Frontal cortex (tissue), 4 donors: Measurements from ENCODE around the gene TCERG1. TPM values are rescaled to one million over a fixed set of nuclear protein-coding genes. Genes with fewer than 3 reads are reported as not detected.

ENCODE experiments used
- DNase-seq, 2 donors: peaks; one replicate each; pipeline ENCODE4 v3.0.0; 2012; ENCODE audit warnings: low spot score in 2 of 2
- FAIRE-seq: peaks from 2 replicates; lab custom pipeline; 2012; peaks lifted over from hg19 to GRCh38; lab: Jason Lieb, UNC
- total RNA-seq: library from RNA; depleted of rRNA; stranded (reverse); fragments of >200 nt; gene quantifications from one replicate; pipeline ENCODE4 v1.2.3, GENCODE V29; 2014
- donor health status: control.
- donor health status: control.
- donor health status: control.

The TCERG1 gene
- total RNA-seq, 1 donor from 2014 or later: 48.1 TPM

DNA sequence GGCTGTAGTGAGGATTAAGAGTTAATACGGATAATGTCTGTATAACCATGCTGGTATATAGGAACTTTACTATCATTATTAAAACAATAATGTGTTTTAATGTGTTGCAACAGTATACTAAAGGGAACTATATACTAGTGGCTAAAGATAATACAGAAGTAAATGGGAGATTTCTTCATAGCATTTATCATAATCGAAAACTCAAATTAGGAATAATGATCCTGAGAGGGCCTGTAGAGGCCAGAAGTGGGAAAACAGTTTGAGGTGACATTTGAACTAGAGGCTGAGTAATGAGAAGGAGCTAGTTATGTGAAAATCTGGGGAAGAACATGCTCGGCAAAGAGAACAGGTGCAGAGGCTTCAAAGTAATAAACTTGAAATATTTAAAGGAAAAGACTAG, 2.9 kb downstream of the TCERG1 start:
- FAIRE-seq (no peak), DNase-seq (no peak)

DNA sequence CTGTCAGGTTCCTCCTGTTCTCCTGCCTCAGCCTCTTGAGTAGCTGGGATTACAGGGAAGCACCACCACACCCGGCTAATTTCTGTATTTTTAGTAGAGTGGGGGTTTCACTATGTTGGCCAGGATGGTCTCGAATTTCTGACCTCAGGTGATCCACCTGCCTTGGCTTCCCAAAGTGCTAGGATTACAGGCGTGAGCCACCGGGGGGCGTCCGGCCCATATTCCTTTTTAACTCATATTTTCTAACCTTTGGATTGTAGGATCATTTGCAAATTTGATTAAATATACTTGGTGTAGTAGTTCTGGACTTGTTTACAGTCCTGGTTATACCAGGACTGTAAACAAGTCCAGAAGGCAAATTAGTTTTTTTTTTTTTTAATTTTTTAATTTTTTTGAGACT, 4.3 kb downstream of the TCERG1 start:
- no peak for FAIRE-seq

DNA sequence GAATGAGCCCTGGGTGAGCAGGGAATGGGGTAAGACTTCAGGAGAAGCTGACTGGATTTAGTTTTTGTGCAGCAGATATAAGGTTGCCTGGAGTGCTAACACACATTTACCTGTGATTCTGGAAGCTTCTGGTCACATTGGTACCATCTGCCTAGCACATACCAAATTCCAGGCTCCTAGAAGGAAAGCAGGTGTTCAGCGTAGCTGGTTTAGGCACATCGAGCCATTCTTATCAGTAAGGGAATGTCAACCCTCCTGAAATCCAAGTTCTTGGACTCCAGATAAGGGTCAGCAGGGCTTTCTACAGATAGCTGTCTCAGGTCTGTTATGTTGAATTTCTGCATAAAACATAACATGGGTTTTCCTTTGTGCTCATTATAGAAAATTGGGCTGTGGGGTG, 10.3 kb downstream of the TCERG1 start:
- DNase-seq (no peak), FAIRE-seq (no peak)

More for the DNA sequence above, 4.3 kb downstream of the TCERG1 start:
- DNase-seq: no peak

- FAIRE-seq (no peak), DNase-seq (no peak)
These were observed 11.8 kb downstream of the TCERG1 start for GRCh38 chr5:146458894-146459293.

DNA sequence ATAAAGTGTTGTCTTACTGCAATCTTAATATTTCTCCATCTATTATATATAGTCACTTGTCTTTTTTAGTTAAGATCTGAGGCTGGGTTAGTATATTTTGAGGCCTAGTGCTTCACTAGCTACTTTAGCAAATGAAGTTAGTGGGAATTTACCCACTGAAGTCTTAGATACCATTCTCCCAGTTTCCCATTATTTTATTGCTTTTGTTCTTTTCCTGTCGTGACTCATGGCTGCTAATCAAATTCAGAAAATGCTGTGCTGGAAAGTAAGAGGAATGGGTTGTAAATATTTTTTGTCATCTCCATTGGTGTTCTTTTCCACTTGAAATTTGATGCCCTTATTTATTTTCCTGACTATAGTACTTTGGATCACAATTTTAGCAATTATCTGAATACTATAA, 14.2 kb downstream of the TCERG1 start:
- DNase-seq (no peak), FAIRE-seq (no peak)

GRCh38 chr5:146463446-146463845, 16.3 kb downstream of the TCERG1 start:
- FAIRE-seq (no peak), DNase-seq (no peak)

- no peak for DNase-seq
- peak; percentile 94 for FAIRE-seq
These were observed 19.6 kb downstream of the TCERG1 start for GRCh38 chr5:146466521-146467349.

DNA sequence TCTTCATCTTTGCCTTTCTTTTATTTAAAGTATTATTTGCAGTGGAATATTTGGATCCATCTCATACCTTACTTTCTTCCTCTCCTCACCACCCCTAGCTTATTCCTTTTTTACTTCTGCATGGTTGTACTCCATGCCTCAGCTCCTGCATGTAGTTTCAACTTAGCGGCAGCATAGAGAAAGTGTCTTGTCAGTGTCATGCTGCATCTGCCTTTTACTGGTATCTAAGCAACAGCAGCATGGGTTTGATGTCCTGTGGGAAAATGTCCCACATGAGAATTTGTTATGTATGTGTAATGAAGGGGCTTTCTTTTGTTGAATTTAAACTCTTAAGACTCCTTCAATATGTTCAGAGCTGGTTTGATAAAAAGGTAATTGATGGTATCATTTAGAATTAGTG, 20.6 kb downstream of the TCERG1 start:
- DNase-seq (no peak), FAIRE-seq (no peak)

DNA sequence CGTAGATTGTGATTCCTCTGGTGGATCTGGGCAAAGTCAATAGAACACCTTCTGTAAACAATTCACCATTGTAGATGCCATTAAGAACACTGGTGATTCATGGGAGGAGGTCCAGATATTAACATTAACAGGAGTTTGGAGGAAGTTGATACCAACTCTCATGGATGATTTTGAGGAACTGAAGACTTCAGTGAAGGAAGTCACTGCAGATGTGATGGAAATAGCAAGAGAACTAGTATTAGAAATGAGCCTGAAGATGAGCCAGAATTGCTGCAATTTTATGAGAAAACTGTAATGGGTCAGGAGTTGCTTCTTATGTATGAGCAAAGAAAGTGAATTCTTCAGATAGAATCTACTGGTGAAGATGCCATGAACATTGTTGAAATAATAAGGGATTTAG, 26.9 kb downstream of the TCERG1 start:
- no peak for DNase-seq
- FAIRE-seq: no peak

DNA sequence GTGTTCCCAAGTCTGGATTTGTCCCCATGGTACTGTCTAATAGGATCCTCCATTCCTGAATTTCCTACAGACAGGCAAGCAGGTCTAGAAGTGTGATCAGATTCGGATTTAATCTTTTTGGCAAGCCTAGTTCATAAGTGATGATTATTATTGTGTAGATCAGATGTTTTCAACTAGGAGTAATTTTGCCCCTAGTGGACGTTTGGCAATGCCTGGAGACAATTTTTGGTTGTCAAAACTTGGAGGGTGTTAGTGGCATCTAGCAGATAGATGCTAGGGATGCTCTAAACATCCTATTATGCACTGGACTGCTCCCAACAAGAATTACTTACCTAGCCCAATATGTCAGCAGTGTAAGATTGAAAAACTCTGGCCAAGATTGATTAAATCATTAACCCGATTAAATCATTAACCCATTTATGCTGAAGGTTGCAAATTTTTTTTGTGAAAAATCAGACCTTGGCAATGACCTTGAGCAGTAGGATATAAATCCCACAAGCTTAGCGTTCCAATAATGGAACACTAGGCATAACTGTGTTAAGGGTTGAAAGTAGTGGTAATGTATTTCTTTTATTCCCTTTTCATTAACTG, 28.2 kb downstream of the TCERG1 start:
- FAIRE-seq: no peak
- no peak for DNase-seq

DNA sequence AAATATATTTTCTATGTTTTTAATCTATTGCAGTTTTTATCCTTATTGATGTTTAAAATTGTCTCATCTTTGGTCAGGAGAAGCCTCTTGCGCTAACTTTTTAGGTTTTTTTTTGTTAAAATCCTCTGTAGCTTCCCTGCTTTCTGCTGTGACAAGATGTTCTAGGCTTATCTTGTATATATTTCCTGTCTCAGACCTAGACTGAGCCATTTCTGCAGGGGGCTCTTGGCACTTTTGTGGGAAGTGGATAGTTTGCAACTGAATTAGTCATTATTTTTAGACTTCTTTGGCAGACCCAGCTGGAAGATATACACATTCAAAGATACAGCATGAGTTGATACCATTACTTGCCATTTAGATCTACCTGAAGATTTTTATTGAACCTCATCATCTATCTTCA, 28.8 kb downstream of the TCERG1 start:
- no peak for DNase-seq
- FAIRE-seq: no peak

DNA sequence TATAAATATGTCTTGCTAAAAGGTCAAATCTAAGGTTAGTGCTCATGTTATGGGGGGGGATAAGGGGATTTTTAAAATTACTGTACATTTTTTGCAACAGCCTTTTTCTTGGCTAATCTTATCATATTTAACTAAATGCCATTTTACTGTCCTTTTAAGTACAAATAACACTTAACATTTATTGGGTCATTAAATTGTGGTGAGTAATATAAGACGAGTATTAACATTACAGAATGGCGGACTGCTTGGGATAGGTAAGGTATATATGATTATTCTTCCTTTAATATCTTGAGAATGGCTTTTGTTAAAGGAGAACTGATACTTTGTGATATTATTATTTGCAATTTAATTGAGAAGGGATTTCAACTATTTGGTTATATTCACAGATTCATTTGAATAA, 35.6 kb downstream of the TCERG1 start:
- no peak for DNase-seq
- no peak for FAIRE-seq

GRCh38 chr5:146484714-146485391, 37.7 kb downstream of the TCERG1 start:
- no peak for FAIRE-seq
- no peak for DNase-seq

GRCh38 chr5:146490089-146490843, 43.1 kb downstream of the TCERG1 start:
- FAIRE-seq (no peak), DNase-seq (no peak)

DNA sequence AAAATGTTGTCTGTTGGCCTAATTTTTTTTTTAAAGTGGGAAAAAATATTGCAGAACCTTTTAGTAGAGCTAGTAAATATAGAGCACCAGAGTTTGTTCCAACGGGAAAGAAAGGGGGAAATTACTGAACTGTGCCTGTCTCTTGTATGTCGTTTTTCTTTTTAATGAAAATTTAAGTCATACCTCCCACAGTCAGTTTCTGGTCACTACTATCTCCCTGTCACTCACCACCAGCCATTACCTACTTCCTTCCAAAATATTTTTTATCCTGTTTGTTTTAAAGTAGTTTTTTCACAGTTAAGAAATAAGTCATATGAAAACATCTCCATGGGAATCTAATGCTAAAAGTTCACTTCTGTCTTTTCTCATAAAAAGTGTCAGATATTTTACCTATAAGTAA, 47.5 kb downstream of the TCERG1 start:
- DNase-seq (no peak), FAIRE-seq (no peak)

DNA sequence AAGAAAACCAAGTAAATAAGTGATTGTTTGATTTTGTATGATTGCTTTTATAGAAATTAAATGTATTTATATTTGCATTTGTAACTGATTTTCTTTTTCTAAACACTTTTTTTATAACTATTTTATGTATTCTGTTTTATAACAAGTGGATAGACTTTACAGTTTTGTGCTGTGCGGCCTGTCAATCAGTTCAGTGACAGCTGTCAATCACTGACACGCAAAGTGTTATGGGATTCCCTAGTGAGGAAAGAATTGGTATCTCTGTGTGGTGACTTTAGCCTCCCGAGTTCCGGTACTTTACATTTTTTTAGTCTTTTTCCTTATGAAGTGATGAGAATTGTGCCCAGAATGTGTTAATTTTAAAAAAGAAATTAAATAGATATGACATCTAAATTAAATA, 52.5 kb downstream of the TCERG1 start:
- DNase-seq: no peak
- FAIRE-seq: no peak

GRCh38 chr5:146507428-146507827, 60.3 kb downstream of the TCERG1 start:
- DNase-seq (no peak), FAIRE-seq (no peak)

DNA sequence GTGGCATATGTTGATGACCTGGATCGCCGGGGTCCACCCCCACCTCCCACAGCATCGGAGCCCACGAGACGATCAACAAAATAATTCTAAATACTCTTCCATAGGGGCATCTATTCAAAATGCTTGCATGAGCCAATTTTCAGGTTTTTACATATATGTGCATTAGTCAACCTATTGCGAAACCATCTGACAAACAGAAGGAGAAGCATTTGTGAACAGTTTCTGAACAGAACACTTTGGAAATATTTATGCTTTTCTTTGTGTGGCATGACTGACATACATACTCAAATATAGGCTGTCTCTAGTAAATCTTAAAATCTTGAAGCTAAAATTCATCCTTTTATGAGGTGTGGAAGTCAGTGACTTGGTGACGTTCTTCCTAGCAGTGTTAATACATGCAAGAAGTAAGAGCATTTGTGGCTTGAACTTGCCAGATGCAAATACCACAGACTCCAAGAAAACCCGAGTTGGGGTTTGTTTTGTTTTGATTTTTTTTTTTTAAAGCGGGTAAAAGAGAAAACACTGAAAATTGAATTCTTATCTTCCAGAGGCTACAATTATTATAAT, 63.5 kb downstream of the TCERG1 start:
- FAIRE-seq (no peak), DNase-seq (no peak)

- FAIRE-seq (no peak), DNase-seq (no peak)
These were observed 66.3 kb downstream of the TCERG1 start for GRCh38 chr5:146513462-146513861.

GRCh38 chr5:146514575-146514974, 67.4 kb downstream of the TCERG1 start:
- no peak for DNase-seq
- FAIRE-seq: no peak
